Parathyroid adenoma (tissue), 2 donors: ENCODE data around the gene KREMEN1.

Experiments used
- H2AFZ ChIP-seq: fragments of 300-600 bp; sonication (generic); one replicate; pipeline ENCODE4 v1.7.0; 2017; ENCODE audit warnings: antibody characterized with exemption, mild to moderate bottlenecking
- H3K27ac ChIP-seq: fragments of 300-600 bp; sonication (generic); one replicate; pipeline ENCODE4 v1.7.0; 2017
- H3K27me3 ChIP-seq: fragments of 300-600 bp; sonication (generic); one replicate; pipeline ENCODE4 v1.7.0; 2017; ENCODE audit warnings: low read length; ENCODE audit not compliant: control insufficient read depth, insufficient read depth
- H3K36me3 ChIP-seq: fragments of 300-600 bp; sonication (generic); one replicate; pipeline ENCODE4 v1.7.0; 2017; ENCODE audit warnings: low read length; ENCODE audit not compliant: control insufficient read depth, insufficient read depth
- H3K4me1 ChIP-seq: fragments of 300-600 bp; sonication (generic); one replicate; pipeline ENCODE4 v1.7.0; 2017; ENCODE audit warnings: control low read depth
- H3K4me2 ChIP-seq: fragments of 300-600 bp; sonication (generic); one replicate; pipeline ENCODE4 v1.7.0; 2017; ENCODE audit warnings: low read length
- H3K4me3 ChIP-seq: fragments of 300-600 bp; sonication (generic); one replicate; pipeline ENCODE4 v1.7.0; 2017; ENCODE audit warnings: low read depth, low read length
- H3K79me2 ChIP-seq: fragments of 300-600 bp; sonication (generic); one replicate; pipeline ENCODE4 v1.7.0; 2017; ENCODE audit warnings: control low read depth
- H3K9ac ChIP-seq: fragments of 300-600 bp; sonication (generic); one replicate; pipeline ENCODE4 v1.7.0; 2017; ENCODE audit warnings: mild to moderate bottlenecking
- H3K9me3 ChIP-seq: fragments of 300-600 bp; sonication (generic); one replicate; pipeline ENCODE4 v1.7.0; 2017; ENCODE audit warnings: low read length; ENCODE audit not compliant: control insufficient read depth
- TF ChIP-seq, protein P1 (sequence below): fragments of 300-600 bp; sonication (generic); IDR thresholded peaks from one replicate; pipeline ENCODE4 v1.7.0; 2017; ENCODE audit warnings: antibody characterized with exemption, mild to moderate bottlenecking
- donor health status: primary hyperparathyroidism.

Gene KREMEN1

DNA sequence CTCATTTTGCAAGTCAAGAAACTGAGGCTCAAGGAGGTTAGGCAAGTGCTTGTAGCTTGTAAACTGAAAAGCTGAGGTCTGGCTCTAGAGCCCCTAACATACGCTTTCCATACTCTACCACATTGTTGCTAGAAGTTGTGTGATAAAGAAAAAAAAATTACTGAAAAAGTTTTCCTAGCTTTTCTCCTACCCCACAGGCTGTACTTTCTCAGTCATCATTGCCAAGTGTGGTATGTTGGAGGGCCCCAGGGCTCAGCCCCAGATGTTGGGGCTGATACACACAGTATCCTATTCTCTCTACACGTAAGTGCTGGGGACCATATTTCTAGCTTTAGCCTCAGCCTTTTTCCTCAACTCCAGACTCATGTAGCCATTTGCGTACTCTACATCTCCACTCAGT lies 16.0 kb downstream of the KREMEN1 start:
- Histone ChIP-seq H3K4me1 (no peaks in the 10 kb centered on the region), H3K9me3 (no peaks in the 10 kb centered on the region), H3K27me3 (no peaks in the 10 kb centered on the region), H3K79me2 (no peaks in the 10 kb centered on the region), H3K27ac (no peak overlapping the region), H2AFZ (no peak overlapping the region), H3K4me2 (no peak overlapping the region), H3K36me3 (no peaks in the 10 kb centered on the region), H3K4me3 (no peak overlapping the region), H3K9ac (no peak overlapping the region)
- TF ChIP-seq, protein P1, sequence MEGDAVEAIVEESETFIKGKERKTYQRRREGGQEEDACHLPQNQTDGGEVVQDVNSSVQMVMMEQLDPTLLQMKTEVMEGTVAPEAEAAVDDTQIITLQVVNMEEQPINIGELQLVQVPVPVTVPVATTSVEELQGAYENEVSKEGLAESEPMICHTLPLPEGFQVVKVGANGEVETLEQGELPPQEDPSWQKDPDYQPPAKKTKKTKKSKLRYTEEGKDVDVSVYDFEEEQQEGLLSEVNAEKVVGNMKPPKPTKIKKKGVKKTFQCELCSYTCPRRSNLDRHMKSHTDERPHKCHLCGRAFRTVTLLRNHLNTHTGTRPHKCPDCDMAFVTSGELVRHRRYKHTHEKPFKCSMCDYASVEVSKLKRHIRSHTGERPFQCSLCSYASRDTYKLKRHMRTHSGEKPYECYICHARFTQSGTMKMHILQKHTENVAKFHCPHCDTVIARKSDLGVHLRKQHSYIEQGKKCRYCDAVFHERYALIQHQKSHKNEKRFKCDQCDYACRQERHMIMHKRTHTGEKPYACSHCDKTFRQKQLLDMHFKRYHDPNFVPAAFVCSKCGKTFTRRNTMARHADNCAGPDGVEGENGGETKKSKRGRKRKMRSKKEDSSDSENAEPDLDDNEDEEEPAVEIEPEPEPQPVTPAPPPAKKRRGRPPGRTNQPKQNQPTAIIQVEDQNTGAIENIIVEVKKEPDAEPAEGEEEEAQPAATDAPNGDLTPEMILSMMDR, result no peak

DNA sequence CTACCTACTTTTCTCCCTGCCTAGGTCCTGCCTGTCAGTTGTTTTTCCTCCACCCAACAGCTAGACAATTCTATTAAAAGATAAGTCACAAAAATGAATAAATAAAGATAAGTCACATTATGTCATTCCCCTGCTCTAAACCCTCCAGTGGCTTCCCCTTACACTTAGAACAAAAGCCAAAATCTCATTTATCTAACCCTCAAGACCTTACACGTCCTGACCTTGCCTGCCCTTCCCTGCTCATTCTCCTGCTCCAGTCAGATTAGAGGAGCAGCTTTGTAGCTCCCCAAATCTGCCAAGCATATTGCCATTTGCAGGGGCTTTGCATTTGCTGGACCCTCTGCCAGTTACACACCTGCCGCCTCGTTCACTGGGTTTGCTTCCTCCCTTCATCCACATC lies 16.7 kb downstream of the KREMEN1 start:
- TF ChIP-seq, protein P1, result no peak
- H2AFZ ChIP-seq, result no peak overlapping the region
- H3K27ac ChIP-seq, result no peak overlapping the region
- no peaks in the 10 kb centered on the region for H3K27me3 ChIP-seq
- no peak overlapping the region for H3K4me2 ChIP-seq
- H3K4me3 ChIP-seq, result no peak overlapping the region
- no peaks in the 10 kb centered on the region for H3K4me1 ChIP-seq
- H3K36me3 ChIP-seq, result no peaks in the 10 kb centered on the region
- no peaks in the 10 kb centered on the region for H3K79me2 ChIP-seq
- H3K9ac ChIP-seq, result no peak overlapping the region
- no peaks in the 10 kb centered on the region for H3K9me3 ChIP-seq

DNA sequence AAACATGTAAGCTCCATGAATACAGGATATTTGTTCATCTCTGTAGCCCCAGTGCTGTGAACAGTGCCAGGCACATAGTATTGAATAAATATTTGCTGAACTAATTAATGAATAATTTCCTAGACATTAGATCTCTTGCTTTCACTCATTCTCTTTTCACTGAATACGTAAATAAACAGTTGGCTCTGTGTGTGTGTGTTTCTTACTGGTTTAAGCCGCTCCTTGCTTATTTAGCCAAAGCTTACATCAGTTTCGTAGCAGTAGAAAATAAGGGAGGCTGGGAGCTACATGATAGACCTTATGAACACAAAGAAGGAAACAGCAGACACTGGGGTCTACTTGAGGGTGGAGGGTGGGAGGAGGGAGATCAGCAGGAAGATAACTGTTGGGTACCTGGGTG lies 17.2 kb downstream of the KREMEN1 start:
- no peaks in the 10 kb centered on the region for H3K79me2 ChIP-seq
- H3K4me1 ChIP-seq, result no peaks in the 10 kb centered on the region
- no peak overlapping the region for H3K4me2 ChIP-seq
- no peak overlapping the region for H3K27ac ChIP-seq
- no peak overlapping the region for H3K4me3 ChIP-seq
- no peak overlapping the region for H2AFZ ChIP-seq
- no peak overlapping the region for H3K9ac ChIP-seq
- TF ChIP-seq, protein P1, result no peak
- no peaks in the 10 kb centered on the region for H3K36me3 ChIP-seq
- H3K27me3 ChIP-seq, result no peaks in the 10 kb centered on the region
- no peaks in the 10 kb centered on the region for H3K9me3 ChIP-seq

DNA sequence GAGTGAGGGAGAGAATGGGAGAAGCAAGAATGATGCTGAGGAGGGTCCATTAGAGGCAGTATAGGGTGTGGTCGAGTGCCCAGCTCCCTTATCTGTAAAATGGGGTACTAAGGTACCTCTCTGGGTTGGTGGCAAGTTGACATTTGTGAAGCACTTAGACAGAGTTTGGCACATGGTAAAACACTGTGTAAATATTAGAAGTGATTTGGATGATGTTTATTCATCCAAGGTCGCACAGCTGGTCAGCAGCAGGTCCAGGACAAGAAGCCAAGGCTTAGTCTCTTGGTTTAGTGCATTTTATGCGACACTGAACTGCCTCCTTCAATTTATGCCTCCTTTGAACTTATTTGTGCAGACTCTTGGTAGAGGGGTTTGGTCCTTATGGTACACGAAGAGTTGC lies 19.4 kb downstream of the KREMEN1 start:
- TF ChIP-seq, protein P1, result no peak
- Histone ChIP-seq H3K4me1 (peaks cover 9% of the 10 kb centered on the region), H2AFZ (no peak overlapping the region), H3K27me3 (no peaks in the 10 kb centered on the region), H3K4me2 (no peak overlapping the region), H3K79me2 (no peaks in the 10 kb centered on the region), H3K4me3 (no peak overlapping the region), H3K9ac (no peak overlapping the region), H3K36me3 (no peaks in the 10 kb centered on the region), H3K27ac (no peak overlapping the region), H3K9me3 (no peaks in the 10 kb centered on the region)

DNA sequence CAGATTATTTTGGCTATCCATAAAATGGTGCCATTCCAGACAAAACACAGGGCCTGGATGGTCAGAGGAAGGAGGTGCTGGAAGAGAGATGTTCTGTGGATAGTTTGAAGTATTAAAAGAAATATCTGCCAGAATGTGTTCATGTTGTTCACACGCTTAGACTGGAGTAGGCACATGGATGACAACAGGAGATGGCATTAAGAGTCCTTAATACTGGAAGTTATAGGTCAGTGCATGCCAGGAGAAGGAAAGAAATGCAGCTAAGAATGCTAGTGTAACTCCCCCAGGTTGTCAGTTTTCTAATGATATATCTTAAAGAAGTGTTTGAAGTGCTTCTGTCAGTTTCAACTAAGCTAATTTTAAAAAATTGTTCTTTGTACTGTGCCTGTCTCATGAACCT lies 20.2 kb downstream of the KREMEN1 start:
- Histone ChIP-seq H3K36me3 (no peaks in the 10 kb centered on the region), H2AFZ (no peak overlapping the region), H3K9me3 (no peaks in the 10 kb centered on the region), H3K4me2 (no peak overlapping the region), H3K79me2 (no peaks in the 10 kb centered on the region), H3K27me3 (no peaks in the 10 kb centered on the region), H3K4me1 (peaks cover 9% of the 10 kb centered on the region), H3K27ac (no peak overlapping the region), H3K9ac (no peak overlapping the region), H3K4me3 (no peak overlapping the region)
- TF ChIP-seq, protein P1, result no peak
